Measurements from ENCODE around the gene BMP4. TPM values are rescaled to one million over a fixed set of nuclear protein-coding genes. Genes with fewer than 3 reads are reported as not detected.

BMP4 gene
- total RNA-seq, 1 experiment from 2014 or later, result 0.87 TPM

DNA sequence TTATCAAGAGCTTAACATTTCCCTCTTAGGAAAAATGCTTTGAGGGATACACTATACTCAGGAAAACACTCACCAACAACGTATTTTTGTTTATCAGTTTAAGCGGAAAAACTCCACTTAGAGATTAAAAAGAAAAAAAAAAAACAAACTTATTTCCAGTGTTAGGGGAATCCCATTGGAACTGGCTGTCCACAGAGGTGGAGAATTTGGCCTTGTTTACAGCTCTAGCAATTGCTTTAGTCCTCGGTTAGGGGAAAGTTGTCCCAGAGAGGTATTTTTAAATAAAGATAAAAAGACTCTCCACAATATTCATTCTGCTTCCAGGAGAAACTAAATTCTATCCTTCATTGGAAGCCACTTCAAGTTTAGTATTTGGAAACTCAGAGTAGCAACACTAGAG lies 21.6 kb upstream of the BMP4 start:
- Histone ChIP-seq H3K27ac (ENCODE audit: low read length) (no peak overlapping the region), H3K36me3 (ENCODE audit: control insufficient read depth, insufficient read depth, low read length) (no peaks in the 10 kb centered on the region), H3K27me3 (ENCODE audit: control insufficient read depth, insufficient read depth, low read length) (no peaks in the 10 kb centered on the region; the same call in 1 of the 2 replicates), H3K4me1 (ENCODE audit: control insufficient read depth, insufficient read depth, low read length) (no peaks in the 10 kb centered on the region), H3K4me3 (ENCODE audit: low read depth in 2 of 2, low read length in 2 of 2) (no peak overlapping the region), H3K9me3 (ENCODE audit: control insufficient read depth, insufficient read depth, low read depth, low read length) (no peaks in the 10 kb centered on the region)
- ATAC-seq, result no peak
- ChIA-PET POLR2A (no interaction called here), CTCF (no interaction called here)
- DNase-seq (ENCODE audit: low read depth, low spot score), result no peak
- intact Hi-C loops (cut with micrococcal nuclease; ENCODE audit: unreplicated experiment) (no loop called here), in situ Hi-C loops (cut with HindIII; ENCODE audit: low pct_unique_long_range_greater_than_20kb, low sequenced_read_pairs) (no loop called here)
- TF ChIP-seq, protein P1, sequence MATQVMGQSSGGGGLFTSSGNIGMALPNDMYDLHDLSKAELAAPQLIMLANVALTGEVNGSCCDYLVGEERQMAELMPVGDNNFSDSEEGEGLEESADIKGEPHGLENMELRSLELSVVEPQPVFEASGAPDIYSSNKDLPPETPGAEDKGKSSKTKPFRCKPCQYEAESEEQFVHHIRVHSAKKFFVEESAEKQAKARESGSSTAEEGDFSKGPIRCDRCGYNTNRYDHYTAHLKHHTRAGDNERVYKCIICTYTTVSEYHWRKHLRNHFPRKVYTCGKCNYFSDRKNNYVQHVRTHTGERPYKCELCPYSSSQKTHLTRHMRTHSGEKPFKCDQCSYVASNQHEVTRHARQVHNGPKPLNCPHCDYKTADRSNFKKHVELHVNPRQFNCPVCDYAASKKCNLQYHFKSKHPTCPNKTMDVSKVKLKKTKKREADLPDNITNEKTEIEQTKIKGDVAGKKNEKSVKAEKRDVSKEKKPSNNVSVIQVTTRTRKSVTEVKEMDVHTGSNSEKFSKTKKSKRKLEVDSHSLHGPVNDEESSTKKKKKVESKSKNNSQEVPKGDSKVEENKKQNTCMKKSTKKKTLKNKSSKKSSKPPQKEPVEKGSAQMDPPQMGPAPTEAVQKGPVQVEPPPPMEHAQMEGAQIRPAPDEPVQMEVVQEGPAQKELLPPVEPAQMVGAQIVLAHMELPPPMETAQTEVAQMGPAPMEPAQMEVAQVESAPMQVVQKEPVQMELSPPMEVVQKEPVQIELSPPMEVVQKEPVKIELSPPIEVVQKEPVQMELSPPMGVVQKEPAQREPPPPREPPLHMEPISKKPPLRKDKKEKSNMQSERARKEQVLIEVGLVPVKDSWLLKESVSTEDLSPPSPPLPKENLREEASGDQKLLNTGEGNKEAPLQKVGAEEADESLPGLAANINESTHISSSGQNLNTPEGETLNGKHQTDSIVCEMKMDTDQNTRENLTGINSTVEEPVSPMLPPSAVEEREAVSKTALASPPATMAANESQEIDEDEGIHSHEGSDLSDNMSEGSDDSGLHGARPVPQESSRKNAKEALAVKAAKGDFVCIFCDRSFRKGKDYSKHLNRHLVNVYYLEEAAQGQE (IDR thresholded peaks at IDR 0.05; ENCODE audit: insufficient read depth in 1 of 2, low read depth in 2 of 2, low read length in 1 of 2), result no peak
- TF ChIP-seq TCF7L2 (IDR thresholded peaks at IDR 0.05; ENCODE audit: low read depth, low read length) (no peak), POLR2AphosphoS5 (IDR thresholded peaks at IDR 0.05; ENCODE audit: low read depth, low read length) (no peak), SIN3A (IDR thresholded peaks at IDR 0.05; ENCODE audit: borderline replicate concordance, insufficient read depth, low read depth, low read length) (no peak)
- TF ChIP-seq, protein P2, sequence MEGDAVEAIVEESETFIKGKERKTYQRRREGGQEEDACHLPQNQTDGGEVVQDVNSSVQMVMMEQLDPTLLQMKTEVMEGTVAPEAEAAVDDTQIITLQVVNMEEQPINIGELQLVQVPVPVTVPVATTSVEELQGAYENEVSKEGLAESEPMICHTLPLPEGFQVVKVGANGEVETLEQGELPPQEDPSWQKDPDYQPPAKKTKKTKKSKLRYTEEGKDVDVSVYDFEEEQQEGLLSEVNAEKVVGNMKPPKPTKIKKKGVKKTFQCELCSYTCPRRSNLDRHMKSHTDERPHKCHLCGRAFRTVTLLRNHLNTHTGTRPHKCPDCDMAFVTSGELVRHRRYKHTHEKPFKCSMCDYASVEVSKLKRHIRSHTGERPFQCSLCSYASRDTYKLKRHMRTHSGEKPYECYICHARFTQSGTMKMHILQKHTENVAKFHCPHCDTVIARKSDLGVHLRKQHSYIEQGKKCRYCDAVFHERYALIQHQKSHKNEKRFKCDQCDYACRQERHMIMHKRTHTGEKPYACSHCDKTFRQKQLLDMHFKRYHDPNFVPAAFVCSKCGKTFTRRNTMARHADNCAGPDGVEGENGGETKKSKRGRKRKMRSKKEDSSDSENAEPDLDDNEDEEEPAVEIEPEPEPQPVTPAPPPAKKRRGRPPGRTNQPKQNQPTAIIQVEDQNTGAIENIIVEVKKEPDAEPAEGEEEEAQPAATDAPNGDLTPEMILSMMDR (IDR thresholded peaks at IDR 0.05), result no peak
- BruUV-seq (replicated peaks), result no TSS peak

DNA sequence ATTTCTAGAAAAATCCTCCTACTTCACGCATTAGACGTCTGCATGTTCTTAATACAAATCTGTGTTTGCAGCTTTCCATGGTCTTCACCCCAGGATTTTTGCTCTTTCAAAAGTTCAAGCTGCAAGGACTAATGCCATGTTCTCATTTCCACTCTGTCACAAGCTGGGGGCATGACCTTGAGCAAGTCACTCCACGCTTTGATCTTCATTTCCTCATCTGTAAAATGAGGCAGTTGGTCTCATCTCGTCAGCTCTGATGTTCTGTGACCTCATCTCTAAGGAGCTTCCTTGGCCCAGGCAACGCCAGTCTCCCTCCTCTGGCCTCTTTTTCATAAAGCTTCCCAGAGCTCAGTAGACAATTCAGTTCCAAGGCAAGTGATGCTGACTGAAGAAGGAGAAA lies 18.8 kb upstream of the BMP4 start:
- ATAC-seq (no peak), DNase-seq (ENCODE audit: low read depth, low spot score) (no peak)
- intact Hi-C loops (cut with micrococcal nuclease; ENCODE audit: unreplicated experiment) (no loop called here), in situ Hi-C loops (cut with HindIII; ENCODE audit: low pct_unique_long_range_greater_than_20kb, low sequenced_read_pairs) (no loop called here)
- CTCF ChIA-PET, result no interaction called here
- Histone ChIP-seq H3K36me3 (ENCODE audit: control insufficient read depth, insufficient read depth, low read length) (no peaks in the 10 kb centered on the region), H3K27me3 (ENCODE audit: control insufficient read depth, insufficient read depth, low read length) (no peaks in the 10 kb centered on the region; the same call in 1 of the 2 replicates), H3K4me3 (ENCODE audit: low read depth in 2 of 2, low read length in 2 of 2) (no peak overlapping the region), H3K4me1 (ENCODE audit: control insufficient read depth, insufficient read depth, low read length) (no peaks in the 10 kb centered on the region), H3K27ac (ENCODE audit: low read length) (no peak overlapping the region), H3K9me3 (ENCODE audit: control insufficient read depth, insufficient read depth, low read depth, low read length) (no peaks in the 10 kb centered on the region)
- POLR2A ChIA-PET, result no interaction called here
- TF ChIP-seq, protein P2 (IDR thresholded peaks at IDR 0.05), result no peak
- no peak for TF ChIP-seq POLR2AphosphoS5 (IDR thresholded peaks at IDR 0.05; ENCODE audit: low read depth, low read length)
- TF ChIP-seq, protein P1 (IDR thresholded peaks at IDR 0.05; ENCODE audit: insufficient read depth in 1 of 2, low read depth in 2 of 2, low read length in 1 of 2), result no peak
- no TSS peak for BruUV-seq (replicated peaks)
